HCT116 (cell line): Measurements from ENCODE around the gene SLC46A1. TPM values are rescaled to one million over a fixed set of nuclear protein-coding genes. Genes with fewer than 3 reads are reported as not detected.

Experiments
- ATAC-seq: fragments of 200-7000 bp; cut with Tn5 transposase; 2 replicates; pipeline ENCODE4 v1.9.1; 2020; ENCODE audit warnings: mild to moderate bottlenecking, moderate library complexity
- BruUV-seq: library from RNA; stranded (reverse); fragments of 400-500 nt; replicated peaks from 2 replicates; lab custom pipeline; 2021; lab: Mats Ljungman, UMichigan
- CTCF ChIA-PET: fragments of 300-600 bp; sonication (Branson Sonifier 250); formaldehyde crosslinking; loops from one replicate; lab custom pipeline; 2021; ENCODE audit warnings: antibody characterized with exemption; lab: Charles Lee
- POLR2A ChIA-PET: fragments of 300-600, 350-600 bp; sonication (Branson Sonifier 250); formaldehyde crosslinking; loops from one replicate; lab custom pipeline; 2021; ENCODE audit warnings: antibody characterized with exemption; lab: Charles Lee
- RAD21 ChIA-PET, 2 experiments: fragments of 300-600 bp; sonication (Branson Sonifier 250); formaldehyde crosslinking; loops; one replicate each; lab custom pipeline; 2023; ENCODE audit warnings: low total read pairs in 2 of 2; ENCODE audit not compliant: uncharacterized antibody in 2 of 2, unreplicated experiment in 2 of 2, low non-redundant PET in 1 of 2; lab: Charles Lee
- DNase-seq: peaks from one replicate; pipeline ENCODE4 v3.0.0-alpha.2; 2010; ENCODE audit warnings: low read depth, low spot score
- H2AFZ ChIP-seq: fragments of 200-600 bp; shearing (Covaris generic), sonication (generic); 2 replicates; pipeline ENCODE4 v1.6.1; 2017; ENCODE audit warnings: low read depth, mixed run types, mixed read lengths, antibody characterized with exemption, low read length; ENCODE audit not compliant: poor library complexity, severe bottlenecking
- H3K27ac ChIP-seq: 2 replicates; pipeline ENCODE4 v1.5.1; 2012; ENCODE audit warnings: low read depth, low read length
- H3K27me3 ChIP-seq: fragments of 200-600 bp; sonication (generic); 2 replicates; pipeline ENCODE4 v1.6.1; 2016; ENCODE audit warnings: mixed run types, low read length, mixed read lengths; ENCODE audit not compliant: insufficient read depth
- H3K36me3 ChIP-seq, 2 experiments: fragments of 200-500 bp in 1 of 2; fragments of 200-600 bp in 1 of 2; sonication (Bioruptor generic) in 1 of 2; sonication (generic) in 1 of 2; 2 replicates each; pipeline versions ENCODE4 v1.5.1 to v1.6.1; 2014 to 2016; ENCODE audit warnings: low read length in 2 of 2, inconsistent platforms in 1 of 2, mixed read lengths in 1 of 2, mixed run types in 1 of 2; ENCODE audit not compliant: insufficient read depth in 2 of 2, control insufficient read depth in 1 of 2
- H3K4me1 ChIP-seq, 2 experiments: fragments of 200-600 bp in 1 of 2; sonication (generic) in 1 of 2; 2 replicates each; pipeline versions ENCODE4 v1.5.1 to v1.6.1; 2012 to 2017; ENCODE audit warnings: low read length in 2 of 2, inconsistent platforms in 1 of 2, mild to moderate bottlenecking in 1 of 2, mixed read lengths in 1 of 2, mixed run types in 1 of 2, moderate library complexity in 1 of 2; ENCODE audit not compliant: insufficient read depth in 2 of 2, control insufficient read depth in 1 of 2
- H3K4me2 ChIP-seq: fragments of 200-600 bp; sonication (generic); 2 replicates; pipeline ENCODE4 v1.6.1; 2017; ENCODE audit warnings: mixed run types, low read length, mixed read lengths
- H3K4me3 ChIP-seq, 2 experiments: fragments of 200-600 bp in 1 of 2; sonication (generic) in 1 of 2; replicated peaks in 1 of 2; 2 replicates each; pipeline ENCODE4 v1.5.1; 2011 to 2016; ENCODE audit warnings: low read length in 2 of 2, control low read depth in 1 of 2, low read depth in 1 of 2, mild to moderate bottlenecking in 1 of 2, mixed read lengths in 1 of 2, mixed run types in 1 of 2
- H3K79me2 ChIP-seq: fragments of 200-600 bp; sonication (generic); 2 replicates; pipeline ENCODE4 v1.6.1; 2017; ENCODE audit warnings: mild to moderate bottlenecking, mixed run types, low read length, moderate library complexity, mixed read lengths; ENCODE audit not compliant: insufficient read depth
- H3K9ac ChIP-seq: fragments of 200-600 bp; sonication (generic); 2 replicates; pipeline ENCODE4 v1.6.1; 2016; ENCODE audit warnings: low read length, mixed read lengths
- H3K9me2 ChIP-seq: fragments of 200-600 bp; sonication (generic), shearing (Covaris generic); 2 replicates; pipeline ENCODE4 v1.6.1; 2017; ENCODE audit warnings: mixed run types, mild to moderate bottlenecking, moderate library complexity; ENCODE audit not compliant: insufficient read depth
- H3K9me3 ChIP-seq, 2 experiments: fragments of 200-500 bp in 1 of 2; fragments of 200-600 bp in 1 of 2; sonication (Bioruptor generic) in 1 of 2; sonication (generic) in 1 of 2; 2 replicates each; pipeline ENCODE4 v1.6.1; 2014 to 2017; ENCODE audit warnings: low read length in 2 of 2, mixed read lengths in 2 of 2, inconsistent platforms in 1 of 2, low read depth in 1 of 2, mild to moderate bottlenecking in 1 of 2, mixed run types in 1 of 2, moderate library complexity in 1 of 2; ENCODE audit not compliant: control insufficient read depth in 1 of 2, insufficient read depth in 1 of 2
- H4K20me1 ChIP-seq: fragments of 200-600 bp; sonication (generic), shearing (Covaris generic); 2 replicates; pipeline ENCODE4 v1.6.1; 2017; ENCODE audit warnings: mixed run types, mild to moderate bottlenecking, moderate library complexity; ENCODE audit not compliant: insufficient read depth
- EGR1 ChIP-seq: IDR thresholded peaks from 2 replicates; pipeline ENCODE4 v1.6.1; 2012; ENCODE audit warnings: low read depth
- ELF1 ChIP-seq: IDR thresholded peaks from 2 replicates; pipeline ENCODE4 v1.6.1; 2012; ENCODE audit warnings: low read depth, borderline replicate concordance
- EZH2 ChIP-seq: fragments of 200-600 bp; sonication (generic); IDR thresholded peaks from 2 replicates; pipeline ENCODE4 v1.6.1; 2017; ENCODE audit warnings: antibody characterized with exemption, mixed run types
- FOSL1 ChIP-seq: IDR thresholded peaks from 2 replicates; pipeline ENCODE4 v1.6.1; 2012; ENCODE audit warnings: low read depth
- JUND ChIP-seq: IDR thresholded peaks from 2 replicates; pipeline ENCODE4 v1.6.1; 2012
- MAX ChIP-seq: IDR thresholded peaks from 2 replicates; pipeline ENCODE4 v1.6.1; 2012
- POLR2A ChIP-seq: IDR thresholded peaks from 2 replicates; pipeline ENCODE4 v1.7.0; 2011; ENCODE audit warnings: borderline replicate concordance; ENCODE audit not compliant: insufficient read depth, insufficient read length; ENCODE audit errors: extremely low read depth
- RAD21 ChIP-seq: IDR thresholded peaks from 2 replicates; pipeline ENCODE4 v1.6.1; 2012; ENCODE audit warnings: low read depth, mild to moderate bottlenecking
- SIN3A ChIP-seq: IDR thresholded peaks from 2 replicates; pipeline ENCODE4 v1.6.1; 2012; ENCODE audit warnings: low read depth
- SRF ChIP-seq: IDR thresholded peaks from 2 replicates; pipeline ENCODE4 v1.6.1; 2012; ENCODE audit warnings: low read depth
- TCF7L2 ChIP-seq: IDR thresholded peaks from 2 replicates; pipeline ENCODE4 v1.7.0; 2011; ENCODE audit warnings: borderline replicate concordance, inconsistent platforms; ENCODE audit not compliant: insufficient read depth, insufficient read length; ENCODE audit errors: extremely low read depth
- YY1 ChIP-seq: IDR thresholded peaks from 2 replicates; pipeline ENCODE4 v1.6.1; 2011; ENCODE audit warnings: low read length, low read depth, moderate library complexity, mild to moderate bottlenecking; ENCODE audit not compliant: insufficient replicate concordance; ENCODE audit errors: extremely low read depth
- ZBTB33 ChIP-seq: IDR thresholded peaks from 2 replicates; pipeline ENCODE4 v1.6.1; 2011; ENCODE audit warnings: mild to moderate bottlenecking, low read length, moderate library complexity; ENCODE audit not compliant: insufficient replicate concordance; ENCODE audit errors: extremely low read depth
- ZNF274 ChIP-seq: fragments of 200-500 bp; sonication (Bioruptor generic); IDR thresholded peaks from 2 replicates; pipeline ENCODE4 v1.6.1; 2014; ENCODE audit warnings: mild to moderate bottlenecking, low read depth, low read length, inconsistent platforms
- intact Hi-C: fragments of 100-400 bp; cut with micrococcal nuclease; formaldehyde crosslinking; loops from 2 replicates; pipeline ENCODE4 v1.10.0; 2022
- total RNA-seq: library from RNA; stranded (reverse); gene quantifications from one replicate; pipeline ENCODE4 v1.2.1, GENCODE V29; 2021; ENCODE audit not compliant: unreplicated experiment

The SLC46A1 gene
- total RNA-seq, 1 experiment from 2014 or later = 17.8 TPM

- ChIA-PET RAD21 (no interaction called here), POLR2A (interaction anchor here (1.0 kb wide), 1 partner anchor 39 kb away, joined by 3 read pairs; the partner anchor contains the start of gene POLDIP2), CTCF (no interaction called here)
- no peak overlapping the region for H3K4me3 ChIP-seq
- no peaks in the 10 kb centered on the region for H3K27me3 ChIP-seq
- no peak overlapping the region for H3K4me2 ChIP-seq
- no peak for TF ChIP-seq ZNF274
- no peak for TF ChIP-seq ELF1
- TF ChIP-seq RAD21 = no peak
- TF ChIP-seq ZBTB33 = no peak
- no peak for TF ChIP-seq FOSL1
- no peak for TF ChIP-seq JUND
- TF ChIP-seq SRF = no peak
- TF ChIP-seq YY1 = no peak
- no TSS peak for BruUV-seq
- H3K9me2 ChIP-seq = no peaks in the 10 kb centered on the region
- H3K36me3 ChIP-seq = 0 out of 4 replicates have a peak, but pooled peaks cover 4 to 6% of the 10 kb centered on the region in 2 experiments
- DNase-seq (no peak), ATAC-seq (no peak)
- no peaks in the 10 kb centered on the region for H3K4me1 ChIP-seq
- H3K9ac ChIP-seq = no peak overlapping the region
- H3K9me3 ChIP-seq = no peaks in the 10 kb centered on the region
- H3K79me2 ChIP-seq = no peaks in the 10 kb centered on the region
- H4K20me1 ChIP-seq = no peaks in the 10 kb centered on the region
- intact Hi-C loops = no loop called here
- no peak overlapping the region for H3K27ac ChIP-seq
- H2AFZ ChIP-seq = no peak overlapping the region
These were observed 10.0 kb downstream of the SLC46A1 start for GRCh38 chr17:28395968-28396367.

GRCh38 chr17:28395426-28395825, 10.6 kb downstream of the SLC46A1 start:
- H3K9ac ChIP-seq = no peak overlapping the region
- no peaks in the 10 kb centered on the region for H3K9me3 ChIP-seq
- CTCF ChIA-PET = no interaction called here
- no peak overlapping the region for H2AFZ ChIP-seq
- H3K4me2 ChIP-seq = no peak overlapping the region
- H3K79me2 ChIP-seq = no peaks in the 10 kb centered on the region
- no peak for DNase-seq
- POLR2A ChIA-PET = no interaction called here
- no peak overlapping the region for H3K4me3 ChIP-seq
- no peaks in the 10 kb centered on the region for H3K27me3 ChIP-seq
- no peak for ATAC-seq
- no peak overlapping the region for H3K27ac ChIP-seq
- no TSS peak for BruUV-seq
- RAD21 ChIA-PET = no interaction called here
- no peaks in the 10 kb centered on the region for H4K20me1 ChIP-seq
- no peaks in the 10 kb centered on the region for H3K9me2 ChIP-seq
- intact Hi-C loops = no loop called here
- H3K36me3 ChIP-seq = 0 out of 4 replicates have a peak, but pooled peaks cover 4 to 5% of the 10 kb centered on the region in 2 experiments
- TF ChIP-seq RAD21 (no peak), MAX (no peak), EZH2 (no peak), ELF1 (no peak), SRF (no peak), TCF7L2 (no peak), SIN3A (no peak), EGR1 (no peak), POLR2A (no peak), FOSL1 (no peak)
- no peaks in the 10 kb centered on the region for H3K4me1 ChIP-seq
